Activated T-cell treated with anti-CD3 and anti-CD28 coated beads for 4 hours (primary cell): ENCODE results near the gene MYOZ1.
"Not testable (repeated sequence)": the region's sequence is repeated elsewhere in the genome, so short reads cannot be mapped to it uniquely, and the experiment has no call there.

ENCODE experiments used
- DNase-seq: peaks from one replicate; pipeline ENCODE4 v3.0.0-alpha.2; 2020

MYOZ1 gene

GRCh38 chr10:73647211-73647874 lies 6.1 kb upstream of the MYOZ1 start:
- DNase-seq, result no peak

- no peak for DNase-seq
Measured at GRCh38 chr10:73646598-73647041, 5.3 kb upstream of the MYOZ1 start.

- no peak for DNase-seq
Measured at GRCh38 chr10:73645251-73645650, 4.0 kb upstream of the MYOZ1 start.

GRCh38 chr10:73644767-73645166 lies 3.5 kb upstream of the MYOZ1 start:
- DNase-seq, result no peak

GRCh38 chr10:73644015-73644743 lies 2.9 kb upstream of the MYOZ1 start:
- peak; percentile 17 for DNase-seq

GRCh38 chr10:73643362-73643761 lies 2.1 kb upstream of the MYOZ1 start:
- no peak for DNase-seq

- no peak for DNase-seq
Measured at GRCh38 chr10:73639286-73639685, 2.0 kb downstream of the MYOZ1 start.

GRCh38 chr10:73635781-73636180 lies 5.5 kb downstream of the MYOZ1 start:
- DNase-seq, result no peak

GRCh38 chr10:73634421-73634820 lies 6.9 kb downstream of the MYOZ1 start:
- no peak for DNase-seq

GRCh38 chr10:73629165-73629564 lies 12.1 kb downstream of the MYOZ1 start:
- no peak for DNase-seq

- DNase-seq, result no peak
Measured at GRCh38 chr10:73628405-73628804, 12.9 kb downstream of the MYOZ1 start.

- DNase-seq, result no peak
Measured at GRCh38 chr10:73627300-73627699, 14.0 kb downstream of the MYOZ1 start.

- peak; percentile 89 for DNase-seq
Measured at GRCh38 chr10:73625884-73626752, 15.2 kb downstream of the MYOZ1 start.

- DNase-seq, result no peak
Measured at GRCh38 chr10:73625004-73625883, 16.0 kb downstream of the MYOZ1 start.

- DNase-seq, result no peak
Measured at GRCh38 chr10:73623056-73623455, 18.2 kb downstream of the MYOZ1 start.

GRCh38 chr10:73620974-73621373 lies 20.3 kb downstream of the MYOZ1 start:
- not testable (repeated sequence) for DNase-seq

GRCh38 chr10:73617143-73617542 lies 24.1 kb downstream of the MYOZ1 start:
- DNase-seq, result not testable (repeated sequence)

GRCh38 chr10:73614720-73615119 lies 26.6 kb downstream of the MYOZ1 start:
- no peak for DNase-seq

GRCh38 chr10:73609116-73609515 lies 32.2 kb downstream of the MYOZ1 start:
- no peak for DNase-seq

- DNase-seq, result no peak
Measured at GRCh38 chr10:73601486-73601921, 39.8 kb downstream of the MYOZ1 start.

- no peak for DNase-seq
Measured at GRCh38 chr10:73597346-73597745, 43.9 kb downstream of the MYOZ1 start.

GRCh38 chr10:73593812-73594211 lies 47.5 kb downstream of the MYOZ1 start:
- DNase-seq, result no peak
